Pancreas (tissue), 10 donors: ENCODE results near the gene DNMT3B. TPM values are rescaled to one million over a fixed set of nuclear protein-coding genes. Genes with fewer than 3 reads are reported as not detected.

Experiments used
- ATAC-seq, 4 donors: fragments of 200-7000 bp; cut with Tn5 transposase; one replicate each; pipeline versions ENCODE4 v1.8.0 to v1.9.1; 2020; ENCODE audit warnings: mild to moderate bottlenecking in 4 of 4, moderate library complexity in 4 of 4
- DNase-seq, 6 donors: peaks; one replicate each; pipeline ENCODE4 v3.0.0-alpha.2; 2020
- FAIRE-seq: peaks from 2 replicates; lab custom pipeline; 2012; peaks lifted over from hg19 to GRCh38; lab: Jason Lieb, UNC
- H3K27ac ChIP-seq, 4 donors: fragments of 200-600 bp; sonication (generic); 1 replicate in 3 of 4; 2 replicates in 1 of 4; pipeline versions ENCODE4 v1.5.0 to v1.8.0; 2020
- H3K27me3 ChIP-seq, 4 donors: fragments of 200-600 bp; one replicate each; pipeline ENCODE4 v1.8.0; 2021
- H3K36me3 ChIP-seq, 3 donors: fragments of 200-600 bp; sonication (generic) in 1 of 3; one replicate each; pipeline versions ENCODE4 v1.5.0 to v1.8.0; 2020 to 2021
- H3K4me1 ChIP-seq, 3 donors: fragments of 200-600 bp; one replicate each; pipeline ENCODE4 v1.8.0; 2021
- H3K4me3 ChIP-seq, 4 donors: fragments of 200-600 bp; sonication (generic) in 2 of 4; one replicate each; pipeline versions ENCODE4 v1.5.0 to v1.8.0; 2020 to 2021
- H3K9me3 ChIP-seq, 4 donors: fragments of 200-600 bp; one replicate each; pipeline ENCODE4 v1.8.0; 2021
- CTCF ChIP-seq, 4 donors: fragments of 200-600 bp; sonication (generic) in 3 of 4; IDR thresholded peaks; one replicate each; pipeline versions ENCODE4 v1.5.0 to v1.8.0; 2021; ENCODE audit warnings: antibody characterized with exemption in 4 of 4
- WGBS, 2 donors: extraction: QIAGEN DNeasy Blood & Tissue Kit; methylation state at CpG; one replicate each; pipeline ENCODE4 v1.1.7; 2013; 5-methylcytosine and 5-hydroxymethylcytosine counted together
- intact Hi-C, 3 donors: fragments of 100-400 bp; cut with DNase I; formaldehyde crosslinking; loops; one replicate each; pipeline versions ENCODE4 v1.11.1 to v1.14.2; 2022
- polyA plus RNA-seq, 2 donors: library from polyadenylated mRNA; stranded (reverse); fragments of 200-250 nt; gene quantifications; one replicate each; pipeline ENCODE4 v1.2.3, GENCODE V29; 2013
- total RNA-seq, 6 donors: library from RNA; stranded (reverse); fragmentation: NEBNext Ultra II Directional in 4 of 6; extraction: Animal tissue kit (Norgen Biotek cat#: 25700) in 4 of 6; gene quantifications; one replicate each; pipeline versions ENCODE4 v1.2.1 to v1.2.4, GENCODE V29; 2021 to 2023
- donor health status: healthy with polysubstance abuse.
- donor health status: DM: no; HTN: no; CAD: no; lungs with moderate emphysema.
- donor health status: DM: no; HTN: no; CAD: no.
- donor health status: control.
- donor health status: control.
- donor health status: Bipolar disorder and iron deficiency.
- donor health status: DM: yes; HTN: yes; CAD: no.
- donor health status: DM: no; HTN: no; CAD: no.
- donor health status: DM: no; HTN: no; CAD: no.
- donor health status: DM: yes; HTN: yes; CAD: no.

Gene DNMT3B
- total and polyA plus RNA-seq, 8 donors, result 2.0 to 5.1 (median 3.3) TPM

GRCh38 chr20:32772046-32772445 lies 9.9 kb downstream of the DNMT3B start:
- Histone ChIP-seq H3K27ac (no peak overlapping the region), H3K4me3 (no peak overlapping the region), H3K4me1 (peaks cover 3 to 16% (median 13%) of the 10 kb centered on the region in 3 donors), H3K36me3 (no peaks in the 10 kb centered on the region), H3K27me3 (no peaks in the 10 kb centered on the region), H3K9me3 (no peaks in the 10 kb centered on the region)
- ATAC-seq (no peak), FAIRE-seq (no peak), DNase-seq (no peak)
- intact Hi-C loops, result no loop called here
- no peak for TF ChIP-seq CTCF (IDR thresholded peaks at IDR 0.05)
- 69 to 73% methylated on average over 3 of the region's 3 CpGs for WGBS, 2 donors

- WGBS, 2 donors, result 90 to 93% methylated on average over 2 of the region's 2 CpGs
- FAIRE-seq, result no peak
Observed at GRCh38 chr20:32773223-32773622, 11.0 kb downstream of the DNMT3B start.

GRCh38 chr20:32773855-32774254 lies 11.7 kb downstream of the DNMT3B start:
- H3K27ac ChIP-seq, result no peak overlapping the region
- peaks cover 13 to 28% (median 25%) of the 10 kb centered on the region in 3 donors for H3K4me1 ChIP-seq
- FAIRE-seq (no peak), DNase-seq (no peak), ATAC-seq (no peak)
- no peaks in the 10 kb centered on the region for H3K9me3 ChIP-seq
- TF ChIP-seq CTCF (IDR thresholded peaks at IDR 0.05), result no peak
- no peaks in the 10 kb centered on the region for H3K27me3 ChIP-seq
- WGBS, 2 donors, result 93% methylated on average over 8 of the region's 8 CpGs
- intact Hi-C loops, result no loop called here
- no peaks in the 10 kb centered on the region for H3K36me3 ChIP-seq
- no peak overlapping the region for H3K4me3 ChIP-seq

More at GRCh38 chr20:32773223-32773622, 11.0 kb downstream of the DNMT3B start:
- no peaks in the 10 kb centered on the region for H3K27me3 ChIP-seq
- no peaks in the 10 kb centered on the region for H3K36me3 ChIP-seq
- H3K27ac ChIP-seq, result no peak overlapping the region
- TF ChIP-seq CTCF (IDR thresholded peaks at IDR 0.05), result no peak
- ATAC-seq, result no peak
- no peaks in the 10 kb centered on the region for H3K9me3 ChIP-seq
- intact Hi-C loops, result no loop called here
- no peak for DNase-seq
- no peak overlapping the region for H3K4me3 ChIP-seq
- H3K4me1 ChIP-seq, result peaks cover 13 to 27% (median 22%) of the 10 kb centered on the region in 3 donors

GRCh38 chr20:32775336-32775991 lies 13.3 kb downstream of the DNMT3B start:
- Histone ChIP-seq H3K9me3 (no peaks in the 10 kb centered on the region), H3K4me1 (peaks cover 13 to 28% (median 25%) of the 10 kb centered on the region in 3 donors), H3K27ac (no peak overlapping the region), H3K36me3 (no peaks in the 10 kb centered on the region), H3K27me3 (no peaks in the 10 kb centered on the region), H3K4me3 (no peak overlapping the region)
- DNase-seq (no peak), ATAC-seq (no peak), FAIRE-seq (no peak)
- no peak for TF ChIP-seq CTCF (IDR thresholded peaks at IDR 0.05)
- 88 to 92% methylated on average over 10 of the region's 10 CpGs for WGBS, 2 donors
- intact Hi-C loops, result loop anchor here in 1 of 3 donors (5.0 kb wide), 1 partner anchor 98 kb away; no protein-coding TSS in a partner anchor
